ENCODE measurements around the gene HSD17B8.

Gene HSD17B8

DNA sequence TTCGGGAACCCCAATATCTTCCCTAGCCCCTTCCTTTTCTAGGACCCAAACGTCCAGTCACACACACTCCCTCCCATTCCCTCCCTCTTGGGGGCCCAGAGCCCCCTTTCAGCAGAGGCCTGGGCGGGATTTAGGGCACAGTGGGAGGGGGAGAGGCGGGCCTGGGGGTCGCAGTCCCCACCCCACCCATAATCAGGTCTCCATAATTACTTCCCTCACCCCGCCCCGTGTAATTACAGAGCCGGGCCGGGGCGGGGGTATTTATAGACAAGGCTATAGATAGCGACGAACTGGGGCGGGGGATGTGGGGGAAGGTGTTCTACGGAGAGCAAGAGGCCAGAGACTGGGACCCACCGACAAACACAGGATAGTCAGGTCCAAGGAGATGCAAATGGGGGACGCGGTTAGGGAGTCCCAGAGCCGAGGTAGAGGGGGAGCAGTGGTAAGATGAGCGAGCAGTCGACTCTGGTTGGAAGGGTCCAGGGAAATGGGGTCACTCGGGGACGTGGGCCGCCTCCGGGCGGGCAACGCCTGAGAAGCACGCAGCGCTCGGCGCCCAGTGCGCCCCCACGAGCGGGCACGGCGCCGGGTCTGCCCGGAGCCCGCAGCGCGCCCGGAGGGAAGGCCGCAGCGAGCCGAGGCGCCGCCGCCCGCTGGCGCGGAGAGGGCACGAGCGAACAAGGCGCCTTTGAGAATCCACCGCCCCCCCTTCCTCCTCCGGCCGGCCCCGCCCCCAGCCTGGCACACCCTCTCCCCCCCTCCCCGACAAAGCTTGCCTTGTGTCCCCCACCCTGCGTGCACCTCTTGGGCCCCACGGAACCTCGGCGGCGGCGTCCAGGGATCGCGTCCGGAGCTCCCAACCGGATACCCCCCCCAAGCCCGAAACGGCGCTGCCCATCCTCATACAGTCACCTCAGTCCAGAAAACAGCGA is 11.5 kb upstream of the HSD17B8 start:
- DNase-seq: no peak

DNA sequence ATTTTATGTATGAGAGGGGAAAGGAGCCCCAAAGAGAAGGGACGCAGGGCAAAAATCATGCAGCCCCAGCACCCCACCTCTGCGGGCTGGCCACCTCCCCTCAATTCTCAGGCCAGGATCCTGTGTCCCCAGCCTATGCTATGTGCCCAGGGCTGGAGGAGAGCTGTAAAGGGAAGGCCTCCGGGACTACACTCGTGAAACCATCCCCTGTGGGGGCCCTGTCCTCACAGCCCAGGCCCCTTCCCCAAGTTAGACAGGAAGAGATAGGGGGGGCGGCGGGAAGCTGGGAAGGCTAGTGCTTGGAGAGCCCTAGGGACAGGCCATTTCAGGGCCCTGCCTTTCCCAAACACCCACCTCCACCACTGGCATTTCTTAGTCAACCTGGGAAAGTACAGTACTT is 10.8 kb upstream of the HSD17B8 start:
- no peak for DNase-seq

DNA sequence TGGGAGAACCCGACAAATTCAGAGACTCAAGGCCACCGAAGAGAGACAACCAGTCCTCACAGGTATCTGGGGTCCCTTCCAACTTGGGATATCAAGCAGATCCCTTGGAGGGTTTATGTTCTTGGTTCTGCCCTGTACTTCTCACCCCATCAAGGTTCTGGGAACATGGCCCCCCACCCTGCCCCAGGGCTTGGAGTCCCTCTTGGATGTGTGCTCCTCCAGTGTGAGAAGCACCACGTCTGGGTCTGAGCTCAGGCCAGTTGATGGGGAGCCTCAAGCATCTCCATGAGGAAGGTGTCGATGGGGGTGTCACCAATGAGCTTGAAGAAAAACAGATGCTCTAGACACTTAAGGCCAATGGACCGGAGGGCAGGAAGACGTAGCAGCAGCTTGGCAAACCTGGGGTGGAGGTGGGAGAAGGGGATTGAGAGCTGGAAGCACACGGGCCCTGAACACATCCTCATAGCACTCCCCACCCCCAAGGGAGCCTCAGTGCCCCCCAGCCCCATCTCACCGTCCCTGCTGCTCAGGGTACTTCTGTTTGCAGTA is 9.9 kb upstream of the HSD17B8 start:
- no peak for DNase-seq

DNA sequence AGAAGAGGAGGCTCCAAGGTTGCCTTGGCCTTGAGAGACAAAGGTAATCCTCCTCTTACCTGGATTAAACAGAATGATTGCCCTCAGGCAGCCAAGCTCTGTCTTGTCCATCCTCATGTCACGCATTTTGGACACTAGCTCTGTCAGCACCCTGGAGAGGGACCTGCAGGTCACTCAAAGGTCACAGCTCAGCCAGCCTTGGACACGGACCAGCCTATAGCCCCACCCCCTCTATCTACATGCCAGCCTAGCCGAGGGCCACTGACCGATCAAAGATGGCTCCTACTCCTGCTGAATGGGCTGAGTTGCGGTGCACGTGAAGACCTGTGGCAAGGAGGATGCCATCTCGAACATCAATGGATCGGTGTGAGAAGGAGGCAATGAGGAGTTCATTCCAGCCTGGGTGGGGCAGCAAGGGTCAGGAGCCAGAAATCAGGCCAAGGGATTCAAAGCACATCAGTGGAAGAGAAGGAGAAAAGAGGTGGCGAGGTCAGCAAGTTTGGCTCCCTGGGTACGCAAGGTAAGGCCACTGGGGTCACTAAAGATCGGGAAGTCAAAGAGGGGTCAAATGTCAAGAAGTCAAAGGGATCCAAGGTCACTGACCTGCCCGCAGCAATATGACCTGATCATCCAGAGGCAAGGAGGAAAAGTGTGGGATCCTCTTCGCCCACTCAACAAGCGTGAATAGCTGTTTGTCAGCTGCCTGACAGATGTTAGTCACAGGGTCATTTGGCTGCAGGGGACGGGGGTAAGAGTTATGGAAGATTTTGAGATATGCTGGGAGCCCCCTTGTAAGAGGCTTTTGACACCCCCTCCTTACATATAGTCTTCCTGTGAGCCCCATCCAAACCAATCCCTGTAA is 8.9 kb upstream of the HSD17B8 start:
- DNase-seq: no peak

DNA sequence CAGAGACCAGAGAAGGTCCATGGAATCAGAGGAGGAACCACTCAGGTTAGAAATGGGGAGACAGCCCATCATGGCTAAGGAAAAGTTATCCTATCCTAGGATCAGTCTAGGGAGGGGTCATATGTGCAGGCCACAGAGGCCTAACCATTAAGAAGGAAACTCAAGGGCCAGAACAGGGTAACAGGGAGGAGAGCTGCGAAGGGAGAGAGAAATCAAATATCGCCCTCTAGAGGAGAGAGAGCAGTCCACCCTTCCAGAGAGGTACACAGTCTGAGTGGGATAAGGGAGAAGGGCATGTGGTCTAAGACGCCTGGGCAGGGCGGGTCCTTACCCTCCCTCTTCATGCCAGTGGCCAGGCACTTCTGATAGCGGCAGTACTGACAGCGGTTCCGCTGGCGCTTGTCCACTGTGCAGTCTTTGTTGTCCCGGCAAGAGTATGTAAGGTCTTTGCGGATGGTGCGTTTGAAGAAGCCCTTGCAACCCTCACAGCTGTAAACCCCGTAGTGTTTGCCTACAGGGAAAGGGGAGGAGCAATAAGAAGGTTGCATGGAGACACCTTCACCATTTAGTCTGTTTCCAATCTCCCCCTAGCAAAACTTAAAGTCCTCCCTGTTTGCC is 6.9 kb upstream of the HSD17B8 start:
- DNase-seq: peak; percentile 70

DNA sequence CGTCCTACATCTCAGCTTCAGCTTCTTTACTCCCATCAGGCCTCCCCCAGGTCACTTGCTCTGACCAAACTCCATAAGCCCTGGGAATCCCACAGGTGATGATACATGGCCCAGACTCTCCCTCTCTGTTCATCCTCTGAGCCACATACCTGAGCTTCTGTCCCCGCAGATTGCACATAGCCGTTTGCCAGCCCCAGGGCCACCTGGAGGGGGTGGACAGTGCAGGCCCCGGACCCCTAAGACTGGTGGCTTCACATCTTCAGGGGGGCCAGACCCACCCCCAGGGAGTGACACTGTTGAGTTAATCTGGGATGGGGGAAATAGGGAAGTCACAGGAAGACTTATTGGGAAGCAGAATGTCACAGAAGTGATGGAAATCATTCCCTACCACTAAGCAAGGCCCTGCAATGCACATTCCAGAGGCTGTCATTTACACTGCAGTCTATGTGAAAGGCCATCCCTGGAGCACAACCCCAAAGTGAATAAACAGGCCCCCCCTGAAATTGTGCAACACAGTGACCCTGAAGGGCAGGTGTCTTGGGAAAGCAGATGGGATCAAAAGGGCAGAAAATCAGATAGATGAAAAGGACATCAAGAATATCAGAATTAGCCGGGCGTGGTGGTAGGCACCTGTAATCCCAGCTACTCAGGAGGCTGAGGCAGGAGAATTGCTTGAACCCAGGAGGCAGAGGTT is 6.1 kb upstream of the HSD17B8 start:
- no peak for DNase-seq

DNA sequence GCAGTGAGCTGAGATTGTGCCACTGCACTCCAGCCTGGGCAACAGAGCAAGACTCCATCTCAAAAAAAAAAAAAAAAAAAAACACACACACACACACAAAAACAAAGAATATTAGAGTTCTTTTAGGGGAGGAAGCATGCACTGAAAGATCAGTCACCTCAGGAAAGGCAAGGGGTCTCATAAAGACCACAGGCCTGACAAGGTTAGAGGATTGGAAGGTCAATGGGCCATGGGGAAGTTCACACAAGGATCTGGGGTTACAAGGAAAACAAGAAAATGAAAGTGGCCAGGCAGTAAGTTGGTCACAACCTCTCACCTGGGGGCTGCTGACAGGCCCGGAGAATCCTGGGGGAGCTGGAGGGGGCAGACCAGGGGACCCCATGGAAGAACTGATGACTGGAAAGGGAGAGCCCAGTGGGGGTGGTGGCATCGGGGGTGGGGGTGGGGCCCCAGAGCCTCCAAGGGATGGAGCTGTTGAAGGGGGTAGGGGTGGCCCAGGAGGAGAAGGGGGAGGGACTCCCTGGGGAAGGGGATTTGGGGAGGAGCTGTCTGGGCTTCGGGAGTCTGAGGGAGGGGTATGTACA is 5.5 kb upstream of the HSD17B8 start:
- no peak for DNase-seq

DNA sequence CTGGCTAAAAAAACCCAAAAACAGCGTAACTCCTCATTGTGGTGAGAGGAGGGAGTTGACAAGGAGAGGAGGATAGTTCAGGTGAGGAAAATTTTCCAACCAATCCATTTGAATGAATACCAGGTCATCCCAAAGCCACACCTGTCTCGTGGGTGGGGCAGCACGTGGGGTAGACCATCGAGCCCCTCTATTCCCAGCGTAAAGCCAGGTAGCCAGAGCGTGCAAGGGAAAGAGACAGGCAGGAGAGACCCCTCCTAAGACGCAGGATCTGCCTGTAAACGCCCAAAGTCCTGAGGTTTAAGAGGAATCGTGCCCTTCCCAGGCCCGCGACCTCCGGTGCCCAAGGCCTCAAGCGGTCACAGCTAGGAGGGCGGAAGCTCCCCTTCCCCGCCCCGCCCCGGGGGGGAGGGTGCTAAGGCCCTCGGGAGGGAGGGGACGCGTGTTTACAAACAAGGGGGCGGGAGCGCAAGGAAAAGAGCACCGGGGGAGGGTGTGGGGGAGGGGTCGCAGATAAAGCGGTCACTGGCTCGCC is 4.7 kb upstream of the HSD17B8 start:
- peak; percentile 77 for DNase-seq

DNA sequence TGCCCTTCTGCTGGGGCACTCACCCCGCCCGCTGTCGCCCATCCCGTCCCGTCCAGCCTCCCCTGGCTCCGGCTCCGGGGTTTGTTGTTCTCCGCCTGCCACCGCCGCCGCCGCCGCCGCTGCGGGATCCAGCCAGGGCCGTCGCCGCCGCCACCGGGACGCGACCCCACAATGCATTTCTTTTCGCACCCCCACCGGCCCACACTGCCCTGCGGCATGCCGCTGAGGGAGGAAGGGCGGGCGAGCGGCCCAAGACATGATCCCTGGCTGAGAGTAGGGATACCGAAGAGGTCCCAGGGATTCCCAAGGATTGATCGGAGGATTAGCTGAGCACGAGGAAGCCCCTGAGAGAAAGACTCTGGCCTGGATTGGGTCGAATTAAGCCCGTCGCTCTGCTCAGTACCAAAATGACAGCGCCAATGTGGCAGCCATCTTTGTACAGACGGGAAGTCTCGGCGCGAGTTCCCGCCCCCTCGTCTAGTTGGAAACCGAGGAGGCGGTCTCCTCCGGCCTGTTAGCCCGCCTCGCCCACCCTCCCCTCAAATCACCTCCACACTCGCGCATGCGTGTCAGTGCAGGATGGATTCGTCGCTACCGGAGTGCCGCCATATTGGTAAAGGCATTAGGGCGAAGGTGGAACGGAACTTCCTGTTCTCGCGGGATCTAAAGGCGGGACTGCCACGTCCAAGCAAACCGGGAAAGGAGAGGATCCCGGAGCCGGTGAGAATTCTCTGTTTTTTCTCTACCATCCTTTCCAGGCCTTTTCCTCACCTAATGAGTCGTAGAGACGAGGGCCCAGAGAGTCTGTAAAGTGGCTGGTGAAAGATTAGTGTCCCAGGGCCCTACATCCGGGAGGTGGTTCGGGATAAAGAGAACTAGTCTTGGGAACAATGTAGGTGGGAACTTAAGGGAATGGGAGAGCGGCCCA is 4.0 kb upstream of the HSD17B8 start, which contains the start of the genes RXRB and SLC39A7:
RXRB (minus strand) TSS at position 447 of the 928 bp plus-strand sequence; CDS start at position 258, 189 bp downstream.
SLC39A7 (plus strand) TSS at position 649 of the 928 bp plus-strand sequence. CDS start 379 bp downstream, outside the sequence.
- DNase-seq: peak; percentile 99

DNA sequence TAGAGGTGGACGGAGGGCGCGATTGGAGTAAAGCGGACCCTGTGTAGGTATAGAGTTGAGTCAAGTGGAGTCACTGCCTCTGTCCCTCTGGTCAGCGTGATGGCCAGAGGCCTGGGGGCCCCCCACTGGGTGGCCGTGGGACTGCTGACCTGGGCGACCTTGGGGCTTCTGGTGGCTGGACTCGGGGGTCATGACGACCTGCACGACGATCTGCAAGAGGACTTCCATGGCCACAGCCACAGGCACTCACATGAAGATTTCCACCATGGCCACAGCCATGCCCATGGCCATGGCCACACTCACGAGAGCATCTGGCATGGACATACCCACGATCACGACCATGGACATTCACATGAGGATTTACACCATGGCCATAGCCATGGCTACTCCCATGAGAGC is 3.3 kb upstream of the HSD17B8 start:
- DNase-seq: no peak

DNA sequence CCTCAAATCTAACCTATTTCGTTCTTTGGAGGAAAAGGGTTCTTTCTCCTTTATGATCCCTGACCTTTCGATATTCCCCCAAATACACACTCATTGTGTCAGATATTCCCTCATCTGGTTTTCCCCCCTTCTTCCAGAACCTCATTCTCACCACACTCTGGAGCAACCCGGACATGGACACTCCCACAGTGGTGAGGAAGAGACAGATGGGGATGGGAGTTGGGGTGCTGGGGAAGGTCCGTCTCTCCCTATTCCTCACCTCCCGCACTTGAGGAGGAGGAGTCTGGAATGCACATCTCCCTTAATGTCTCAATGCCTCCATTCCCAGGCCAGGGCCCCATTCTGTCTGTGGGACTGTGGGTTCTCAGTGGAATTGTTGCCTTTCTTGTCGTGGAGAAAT is 2.5 kb upstream of the HSD17B8 start:
- no peak for DNase-seq

DNA sequence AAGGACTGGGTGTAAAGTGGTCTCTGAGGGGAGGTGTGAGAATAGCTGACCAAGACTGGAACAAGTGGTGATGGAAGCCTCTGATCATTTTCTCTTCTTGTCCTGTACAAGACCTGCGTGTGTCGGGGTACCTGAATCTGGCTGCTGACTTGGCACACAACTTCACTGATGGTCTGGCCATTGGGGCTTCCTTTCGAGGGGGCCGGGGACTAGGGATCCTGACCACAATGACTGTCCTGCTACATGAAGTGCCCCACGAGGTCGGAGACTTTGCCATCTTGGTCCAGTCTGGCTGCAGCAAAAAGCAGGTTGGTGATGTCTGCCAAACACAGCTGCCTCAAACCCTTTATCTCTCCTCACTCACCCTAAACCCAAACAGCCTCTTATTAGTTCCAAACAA is 1.7 kb upstream of the HSD17B8 start:
- no peak for DNase-seq

DNA sequence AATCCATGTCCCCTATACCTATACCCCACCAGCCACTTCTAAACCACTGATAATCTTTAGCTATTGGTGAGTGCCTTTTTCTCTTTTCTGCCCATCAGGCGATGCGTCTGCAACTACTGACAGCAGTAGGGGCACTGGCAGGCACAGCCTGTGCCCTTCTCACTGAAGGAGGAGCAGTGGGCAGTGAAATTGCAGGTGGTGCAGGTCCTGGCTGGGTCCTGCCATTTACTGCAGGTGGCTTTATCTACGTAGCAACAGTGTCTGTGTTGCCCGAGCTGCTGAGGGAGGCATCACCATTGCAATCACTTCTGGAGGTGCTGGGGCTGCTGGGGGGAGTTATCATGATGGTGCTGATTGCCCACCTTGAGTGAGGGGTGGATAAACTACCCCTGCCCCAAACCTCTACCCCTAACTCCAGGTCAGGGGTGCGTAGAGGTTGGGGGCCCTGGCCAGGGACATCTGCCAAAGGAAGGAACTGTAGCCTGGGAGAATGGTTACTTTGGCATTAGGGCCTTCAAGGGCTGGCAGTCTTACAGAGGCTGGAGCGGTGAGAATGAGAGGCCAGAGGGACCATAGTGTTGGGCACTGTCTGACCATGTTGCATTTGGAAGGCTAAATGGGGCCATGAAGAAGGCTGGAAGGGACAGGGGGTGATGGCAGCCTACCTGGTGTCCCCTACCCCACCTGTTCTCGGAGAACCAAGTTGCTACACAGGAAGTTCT is 851 bp upstream of the HSD17B8 start:
- no peak for DNase-seq

DNA sequence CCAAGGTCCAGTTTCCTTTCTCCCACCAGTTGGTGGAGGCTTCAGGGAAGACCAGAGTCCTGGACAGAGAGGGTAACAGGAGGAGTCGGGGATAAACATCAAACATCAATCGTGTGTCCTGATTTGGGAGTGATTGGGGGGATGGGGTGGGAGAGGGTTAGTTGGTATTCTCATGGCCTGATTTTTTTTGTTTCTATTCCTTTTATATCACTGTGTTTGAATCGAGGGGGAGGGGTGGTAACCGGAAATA is 365 bp upstream of the HSD17B8 start:
- no peak for DNase-seq

DNA sequence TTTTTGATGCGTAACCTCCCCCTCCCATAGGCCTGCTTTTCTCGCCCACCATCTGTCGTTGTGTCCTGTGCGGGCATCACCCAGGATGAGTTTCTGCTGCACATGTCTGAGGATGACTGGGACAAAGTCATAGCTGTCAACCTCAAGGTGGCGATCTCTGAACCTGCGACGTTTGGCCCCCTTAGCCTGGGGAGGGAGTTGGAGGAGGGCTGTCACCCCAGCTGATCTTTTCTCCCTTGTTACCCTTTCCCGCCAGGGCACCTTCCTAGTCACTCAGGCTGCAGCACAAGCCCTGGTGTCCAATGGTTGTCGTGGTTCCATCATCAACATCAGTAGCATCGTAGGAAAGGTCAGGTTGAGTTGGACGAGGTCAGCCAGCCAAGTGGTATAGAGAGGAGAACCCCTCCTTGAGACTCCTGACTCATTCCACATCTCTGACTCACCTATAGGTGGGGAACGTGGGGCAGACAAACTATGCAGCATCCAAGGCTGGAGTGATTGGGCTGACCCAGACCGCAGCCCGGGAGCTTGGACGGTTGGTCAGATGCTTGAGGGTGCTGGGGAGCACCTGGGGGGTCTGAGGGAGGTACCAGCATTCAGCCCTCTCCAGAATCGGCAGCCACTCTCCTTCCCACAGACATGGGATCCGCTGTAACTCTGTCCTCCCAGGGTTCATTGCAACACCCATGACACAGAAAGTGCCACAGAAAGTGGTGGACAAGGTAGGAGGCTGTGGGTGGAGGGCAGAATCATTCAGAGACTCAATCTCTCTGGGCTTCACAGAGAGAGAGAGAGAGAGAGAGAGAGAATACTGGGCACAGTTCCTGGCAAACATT is 954 bp downstream of the HSD17B8 start:
- DNase-seq: peak; percentile 29

DNA sequence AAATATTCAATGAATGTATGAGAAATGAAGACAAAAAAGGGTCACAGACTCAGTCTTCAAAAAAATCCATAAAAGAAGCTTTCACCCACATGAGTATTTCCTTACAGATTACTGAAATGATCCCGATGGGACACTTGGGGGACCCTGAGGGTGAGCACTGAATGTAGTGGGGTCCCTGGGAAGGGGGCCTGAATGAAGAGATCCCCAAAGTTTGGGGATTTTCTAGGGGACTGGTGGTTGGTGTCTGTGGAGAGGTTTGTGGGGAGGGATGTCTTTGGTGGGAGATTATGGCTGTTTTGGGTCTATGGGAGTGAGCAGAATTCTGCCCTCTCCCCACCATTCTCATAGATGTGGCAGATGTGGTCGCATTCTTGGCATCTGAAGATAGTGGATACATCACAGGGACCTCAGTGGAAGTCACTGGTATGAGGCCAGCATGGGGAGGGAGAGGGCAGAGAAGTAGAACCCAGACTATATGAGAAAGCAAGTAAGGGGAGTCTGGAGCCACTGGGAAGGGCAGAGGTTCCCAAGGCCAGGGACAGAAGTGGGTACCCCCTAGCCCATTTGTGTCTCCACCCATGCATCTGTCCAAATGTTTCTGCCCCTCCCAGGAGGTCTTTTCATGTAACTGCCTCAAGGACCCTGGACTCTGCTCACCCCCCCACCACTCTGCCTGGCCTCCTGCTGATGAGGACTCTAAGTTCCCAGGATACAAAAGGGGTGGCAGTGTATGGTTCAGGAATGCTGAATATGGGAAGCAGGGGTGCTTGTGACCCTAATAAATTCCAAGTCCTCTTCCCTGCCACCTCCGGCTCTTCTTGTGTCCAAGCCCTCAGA is 1.8 kb downstream of the HSD17B8 start:
- no peak for DNase-seq

DNA sequence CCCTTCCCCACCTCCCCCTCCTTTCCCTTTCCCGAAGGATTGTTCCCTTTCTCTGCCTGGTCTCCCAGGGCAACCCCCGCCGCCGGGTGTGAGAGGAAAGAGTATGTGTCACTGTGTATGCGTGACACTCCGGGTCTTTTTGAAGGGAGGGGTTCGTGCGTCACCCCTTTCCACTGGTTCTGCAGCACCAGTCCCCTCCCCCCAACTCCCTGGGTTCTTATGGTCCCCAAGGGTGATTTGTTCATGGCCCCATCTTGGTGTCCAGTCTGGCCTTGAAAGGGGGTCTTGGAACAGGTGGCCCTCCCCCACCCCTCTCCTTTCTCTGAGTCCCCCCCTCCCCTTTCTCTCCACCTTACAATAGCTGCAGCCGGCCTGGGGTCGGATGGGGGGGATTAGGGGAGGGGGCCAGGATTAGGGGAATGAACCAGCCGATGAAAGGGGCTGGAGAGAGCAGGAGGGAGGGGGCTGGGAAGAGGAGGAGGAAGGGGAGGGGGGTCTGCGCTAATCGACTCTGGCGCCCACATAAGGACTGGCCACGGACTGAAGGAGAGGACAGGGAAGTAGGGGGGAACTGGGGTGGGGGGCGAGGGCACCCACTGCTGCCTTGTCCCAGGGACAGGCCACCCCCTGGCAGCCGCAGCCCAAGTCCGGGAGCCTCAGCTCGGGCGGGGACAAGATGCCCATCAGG is 2.6 kb downstream of the HSD17B8 start:
- DNase-seq: no peak
